HG03097 (cell line): Measurements from ENCODE around the gene WWC1.

Source experiments
- ATAC-seq: cut with Tn5 transposase; IDR thresholded peaks from one replicate; pipeline ENCODE4 v1.9.1; 2021; ENCODE audit not compliant: unreplicated experiment, low FRiP score

WWC1 gene

GRCh38 chr5:168359820-168360460 is 68.5 kb downstream of the WWC1 start:
- no peak for ATAC-seq

- ATAC-seq: no peak
These were observed 69.3 kb downstream of the WWC1 start for GRCh38 chr5:168360521-168361285.

GRCh38 chr5:168362097-168362885 is 70.8 kb downstream of the WWC1 start:
- ATAC-seq: no peak

GRCh38 chr5:168364151-168364661 is 72.8 kb downstream of the WWC1 start:
- no peak for ATAC-seq

GRCh38 chr5:168364750-168365550 is 73.5 kb downstream of the WWC1 start:
- no peak for ATAC-seq

- ATAC-seq: no peak
These were observed 74.2 kb downstream of the WWC1 start for GRCh38 chr5:168365581-168366081.

GRCh38 chr5:168366116-168366515 is 74.7 kb downstream of the WWC1 start:
- no peak for ATAC-seq

- no peak for ATAC-seq
These were observed 77.4 kb downstream of the WWC1 start for GRCh38 chr5:168368854-168369253.

- no peak for ATAC-seq
These were observed 79.4 kb downstream of the WWC1 start for GRCh38 chr5:168370831-168371230.

- ATAC-seq: no peak
These were observed 81.0 kb downstream of the WWC1 start for GRCh38 chr5:168372356-168372946.

- ATAC-seq: no peak
These were observed 83.1 kb downstream of the WWC1 start for GRCh38 chr5:168374532-168374931.

GRCh38 chr5:168375214-168375613 is 83.8 kb downstream of the WWC1 start:
- ATAC-seq: no peak

GRCh38 chr5:168377525-168377924 is 86.1 kb downstream of the WWC1 start:
- no peak for ATAC-seq

- no peak for ATAC-seq
These were observed 87.3 kb downstream of the WWC1 start for GRCh38 chr5:168378741-168379140.

- no peak for ATAC-seq
These were observed 91.0 kb downstream of the WWC1 start for GRCh38 chr5:168382421-168382820.

- ATAC-seq: no peak
These were observed 99.0 kb downstream of the WWC1 start for GRCh38 chr5:168390491-168390890.

GRCh38 chr5:168393773-168394172 is 102.3 kb downstream of the WWC1 start:
- no peak for ATAC-seq

- ATAC-seq: no peak
These were observed 109.2 kb downstream of the WWC1 start for GRCh38 chr5:168400429-168401220.

- ATAC-seq: no peak
These were observed 109.8 kb downstream of the WWC1 start for GRCh38 chr5:168401226-168401625.
